HG02571 (cell line): Measurements from ENCODE around the gene PXT1.
"Not testable (repeated sequence)": the region's sequence is repeated elsewhere in the genome, so short reads cannot be mapped to it uniquely, and the experiment has no call there.

ENCODE experiments used
- ATAC-seq: cut with Tn5 transposase; IDR thresholded peaks from one replicate; pipeline ENCODE4 v1.9.1; 2021; ENCODE audit warnings: mild to moderate bottlenecking, moderate library complexity; ENCODE audit not compliant: unreplicated experiment

The PXT1 gene

DNA sequence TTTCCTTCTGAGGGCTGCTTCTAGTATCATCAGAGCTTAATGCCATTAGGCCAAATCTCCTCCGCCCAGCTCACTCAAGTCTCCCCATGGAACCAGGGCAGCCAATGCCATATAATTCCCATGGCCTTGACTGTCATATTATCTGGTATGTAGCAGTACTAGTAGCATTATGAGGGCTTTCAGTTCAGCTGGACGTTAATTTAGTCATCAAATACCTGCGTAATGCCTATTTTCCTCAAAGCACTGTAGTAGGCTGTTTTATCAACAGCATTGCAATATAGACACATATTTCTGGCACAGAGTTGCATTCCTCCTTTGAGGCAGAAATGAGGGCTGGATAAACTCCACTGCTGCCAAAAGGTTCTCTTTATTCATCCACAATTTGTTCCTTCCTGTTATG lies 1.8 kb upstream of the PXT1 start:
- no peak for ATAC-seq

DNA sequence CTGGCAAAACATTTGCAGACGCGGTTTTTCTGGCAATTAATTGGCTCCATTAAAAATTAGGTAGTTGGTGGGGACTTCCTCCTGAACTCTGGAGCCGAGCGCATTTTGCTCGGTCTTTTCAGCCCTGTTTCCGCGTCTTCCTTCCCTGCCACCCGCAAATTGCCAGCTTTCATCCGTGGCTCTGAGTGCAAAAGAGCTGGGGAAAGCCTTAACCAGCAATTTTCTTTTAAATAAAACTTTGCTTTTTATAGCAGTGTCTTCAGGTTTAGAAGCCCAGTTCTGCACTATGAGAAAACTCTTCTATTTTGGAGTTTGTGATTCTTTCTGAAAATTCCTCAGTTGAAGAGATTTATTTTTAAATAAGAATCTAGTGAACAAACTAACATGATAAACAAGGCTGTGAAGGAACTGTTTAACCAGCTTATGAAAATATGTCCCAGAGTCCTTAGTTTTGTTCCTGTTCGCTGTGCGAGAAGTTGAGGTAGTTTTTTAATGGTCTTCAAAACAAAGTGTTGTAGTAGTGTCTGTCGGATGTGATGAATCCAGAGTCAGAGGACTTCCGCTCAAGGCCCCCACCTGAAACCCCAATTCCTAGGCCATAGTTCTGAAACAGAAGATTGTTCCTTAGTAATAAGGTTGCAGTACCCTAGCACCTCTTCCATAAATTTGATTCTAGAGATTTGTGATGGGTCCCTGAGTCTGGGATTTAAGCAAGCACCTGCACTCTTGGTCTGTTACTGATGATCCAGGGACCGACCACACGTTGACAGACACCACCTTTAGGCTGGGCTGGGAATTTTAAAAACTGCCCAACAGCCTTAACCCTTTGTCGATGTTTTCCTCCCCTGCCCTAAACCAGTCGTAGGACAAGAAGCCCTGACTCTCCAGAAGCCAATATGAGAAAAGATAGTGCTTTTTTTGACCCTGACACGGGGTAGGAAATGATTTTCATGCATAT lies 1.1 kb upstream of the PXT1 start:
- no peak for ATAC-seq

DNA sequence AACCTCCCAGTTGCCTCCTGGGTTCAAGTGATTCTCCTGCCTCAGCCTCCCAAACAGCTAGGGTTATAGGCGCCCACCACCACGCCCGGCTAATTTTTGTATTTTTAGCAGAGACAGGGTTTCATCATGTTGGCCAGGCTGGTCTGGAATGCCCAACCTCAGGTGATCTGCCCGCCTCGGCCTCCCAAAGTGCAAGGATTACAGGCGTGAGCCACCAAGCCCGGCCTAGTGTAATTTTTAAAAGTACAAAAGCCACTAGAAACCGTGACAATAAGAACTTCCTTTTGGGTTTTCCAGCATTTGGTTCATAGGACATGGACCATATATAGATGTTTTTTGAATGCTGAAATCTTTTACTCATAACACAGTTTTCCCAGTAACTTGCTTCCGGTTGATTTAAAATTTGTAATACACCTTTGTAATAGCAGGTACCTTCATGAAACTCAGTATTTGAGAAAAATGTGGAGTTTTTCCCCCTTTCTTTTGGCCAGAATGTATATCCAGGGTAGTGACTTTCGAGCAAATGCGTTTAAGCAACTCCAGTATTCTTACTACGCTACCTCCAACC lies 467 bp downstream of the PXT1 start:
- ATAC-seq, result no peak

DNA sequence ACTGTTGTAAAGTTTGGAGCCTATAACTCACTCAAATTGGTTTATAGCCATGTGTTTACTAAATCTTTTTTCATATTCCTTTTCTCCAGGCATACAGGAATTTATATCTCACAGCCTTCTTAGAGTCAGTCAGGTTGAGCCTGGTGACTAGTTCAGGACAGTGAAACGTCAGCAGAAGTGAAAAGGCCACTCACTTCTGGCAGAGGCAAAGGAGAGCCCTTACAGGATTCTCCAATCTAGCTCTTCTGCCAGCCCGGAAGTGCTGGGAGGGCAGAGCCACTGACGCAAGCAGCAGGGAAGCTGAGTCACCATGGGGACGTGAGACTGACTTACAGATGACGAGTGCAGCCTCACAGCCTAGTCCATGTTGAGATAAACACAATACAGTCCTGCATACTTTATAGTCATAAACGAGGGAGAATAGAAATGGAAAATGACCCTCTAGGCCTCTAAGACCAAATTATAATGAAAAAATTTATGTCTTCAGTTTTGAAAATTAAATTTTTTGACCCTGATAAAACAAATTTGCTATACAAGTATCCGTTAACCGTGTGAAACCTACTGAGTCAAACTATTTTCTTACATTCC lies 1.3 kb downstream of the PXT1 start:
- ATAC-seq, result peak; percentile 67

DNA sequence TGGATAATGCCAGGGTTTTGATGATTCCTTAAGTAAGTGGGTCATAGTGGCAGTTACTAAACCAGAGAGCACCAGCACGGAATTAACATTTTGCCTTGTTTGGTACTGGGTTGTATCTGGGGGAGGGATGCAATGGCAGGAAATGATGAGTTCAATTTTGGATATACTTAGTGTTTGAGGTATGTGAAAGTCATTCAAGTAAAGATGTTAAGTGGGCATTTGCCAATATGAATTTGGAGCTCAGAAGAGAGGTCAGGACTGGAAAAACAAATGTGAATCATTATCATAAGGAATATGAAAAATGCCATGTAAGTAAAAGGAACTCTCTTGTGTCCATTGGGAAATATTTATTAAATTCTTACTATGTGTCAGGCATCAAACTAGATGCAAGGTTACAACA lies 6.2 kb downstream of the PXT1 start:
- ATAC-seq, result no peak

DNA sequence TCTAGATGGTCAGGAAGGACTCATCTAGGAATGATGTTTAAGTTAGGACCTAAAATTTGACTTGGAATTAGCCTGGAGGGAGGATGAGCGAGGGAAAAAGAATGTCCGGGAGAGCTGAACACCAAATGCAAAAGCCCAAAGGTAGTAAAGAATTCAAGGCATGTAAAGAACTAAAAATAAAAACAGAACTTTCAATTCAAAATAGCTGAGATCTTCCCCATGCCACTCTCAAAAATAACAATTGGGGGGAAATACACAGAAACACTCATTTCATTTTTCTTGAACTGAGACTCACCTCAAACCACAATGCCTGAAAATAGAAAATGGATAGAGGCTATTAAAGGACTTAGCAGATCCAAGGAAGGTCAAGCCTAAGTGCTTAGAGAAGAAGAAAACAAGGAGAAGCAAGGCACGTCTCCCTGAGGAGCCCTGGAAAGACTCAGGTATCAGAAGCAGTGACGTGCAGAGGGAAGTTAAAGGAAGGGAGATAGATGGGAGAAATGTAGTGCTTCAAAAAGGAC lies 10.4 kb downstream of the PXT1 start:
- no peak for ATAC-seq

DNA sequence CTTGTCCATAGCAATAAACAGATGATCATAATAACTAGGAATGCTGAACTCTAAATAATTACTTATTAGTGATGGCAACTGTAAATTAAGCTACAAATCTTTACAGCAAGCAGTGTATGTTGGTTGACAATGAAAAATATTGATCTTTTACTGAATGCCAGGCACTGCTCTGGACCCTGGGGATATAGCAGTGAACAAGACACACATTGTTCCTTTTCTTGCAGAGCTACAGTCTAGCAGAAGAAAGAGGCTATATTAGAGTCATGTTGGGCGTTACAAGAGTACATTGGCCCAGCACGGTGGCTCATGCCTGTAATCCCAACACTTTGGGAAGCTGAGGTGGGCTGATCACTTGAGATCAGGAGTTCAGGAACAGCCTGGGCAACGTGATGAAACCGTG lies 11.5 kb downstream of the PXT1 start:
- ATAC-seq, result no peak

DNA sequence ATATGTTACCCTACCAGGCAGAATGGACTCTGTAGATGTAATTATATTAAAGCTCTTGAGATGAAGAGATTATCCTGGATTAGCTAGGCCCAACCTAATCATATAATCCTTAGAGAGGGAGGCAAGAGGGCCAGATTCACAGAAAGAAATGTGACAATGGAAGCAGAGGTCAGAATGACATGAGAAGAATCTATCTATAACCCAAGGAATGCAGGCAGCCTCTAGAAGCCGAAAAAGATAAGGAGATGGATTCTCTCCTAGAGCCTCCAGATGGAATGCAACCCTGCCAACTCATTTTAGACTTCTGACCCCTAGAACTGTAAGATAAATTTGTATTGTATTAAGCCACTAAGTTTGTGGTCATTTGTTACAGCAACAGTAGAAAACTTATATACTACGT lies 12.3 kb downstream of the PXT1 start:
- ATAC-seq, result no peak

DNA sequence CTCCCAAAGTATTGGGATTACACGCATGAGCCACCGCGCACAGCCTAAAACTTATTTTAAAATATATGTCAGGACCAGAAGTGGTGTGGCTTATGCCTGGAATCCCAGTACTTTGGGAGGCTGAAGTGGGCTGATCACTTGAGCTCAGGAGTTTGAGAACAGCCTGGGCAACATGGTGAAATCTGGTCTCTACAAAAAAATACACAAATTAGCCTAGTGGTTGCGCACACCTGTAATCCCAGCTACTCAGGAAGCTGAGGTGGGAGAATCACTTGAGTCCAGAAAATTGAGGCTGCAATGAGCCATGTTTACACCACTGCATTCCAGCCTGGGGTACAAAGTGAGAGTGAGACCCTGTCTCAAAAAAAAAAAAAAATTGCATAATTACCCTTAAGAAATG lies 13.7 kb downstream of the PXT1 start:
- no peak for ATAC-seq

DNA sequence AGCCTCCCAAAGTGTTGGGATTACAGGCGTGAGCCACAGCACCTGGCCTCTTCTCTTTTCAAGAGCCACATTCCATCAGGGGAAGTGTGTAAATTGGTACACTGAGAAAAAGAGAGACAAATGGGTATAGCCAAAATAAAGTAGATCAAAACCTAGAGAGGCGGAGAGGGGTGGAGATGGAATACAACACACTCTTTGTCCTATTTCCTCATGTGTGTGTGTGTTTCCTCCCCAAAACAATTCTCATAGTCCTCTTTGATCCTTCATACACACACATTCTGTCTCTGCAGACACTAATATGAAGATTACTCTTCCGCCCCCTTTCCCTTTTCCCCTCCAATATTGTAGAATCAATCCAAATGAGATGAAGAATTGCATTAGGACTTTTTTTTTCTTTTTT lies 16.0 kb downstream of the PXT1 start:
- no peak for ATAC-seq

DNA sequence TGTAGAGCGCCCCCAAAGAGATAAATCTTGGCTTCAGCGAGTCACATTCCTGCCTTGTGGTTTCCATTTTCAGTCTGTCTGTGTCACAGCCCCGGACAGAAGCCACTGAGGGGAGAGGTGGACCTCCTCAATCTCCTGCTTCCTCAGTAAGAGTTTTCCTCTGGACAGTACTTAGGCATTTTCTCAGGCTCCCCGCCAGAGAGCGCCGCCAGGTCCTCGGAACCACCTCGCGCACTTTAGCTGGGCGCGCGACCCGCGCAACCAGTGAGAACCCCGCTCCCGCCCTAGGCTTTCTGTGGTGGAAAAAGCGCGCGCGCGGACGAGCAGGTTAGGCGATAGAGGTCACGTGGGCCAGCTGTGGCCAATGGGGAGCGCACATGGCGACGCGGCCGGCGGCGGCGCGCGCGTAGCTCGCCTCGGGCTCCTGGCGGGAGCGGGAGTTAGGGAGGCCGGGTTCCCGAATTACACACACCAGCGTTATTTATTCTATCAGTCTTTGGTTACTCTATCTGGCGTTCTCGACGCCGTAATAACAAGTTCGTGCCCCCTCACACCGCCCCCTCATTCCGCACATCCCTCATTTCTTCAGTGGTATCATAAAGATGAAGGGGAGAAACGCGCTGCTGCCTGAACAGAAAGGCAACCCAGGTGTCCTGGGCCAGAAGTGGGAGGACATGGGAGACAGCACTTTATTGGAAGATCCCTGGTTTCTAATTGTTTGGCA lies 19.4 kb downstream of the PXT1 start:
- peak; percentile 96 for ATAC-seq

DNA sequence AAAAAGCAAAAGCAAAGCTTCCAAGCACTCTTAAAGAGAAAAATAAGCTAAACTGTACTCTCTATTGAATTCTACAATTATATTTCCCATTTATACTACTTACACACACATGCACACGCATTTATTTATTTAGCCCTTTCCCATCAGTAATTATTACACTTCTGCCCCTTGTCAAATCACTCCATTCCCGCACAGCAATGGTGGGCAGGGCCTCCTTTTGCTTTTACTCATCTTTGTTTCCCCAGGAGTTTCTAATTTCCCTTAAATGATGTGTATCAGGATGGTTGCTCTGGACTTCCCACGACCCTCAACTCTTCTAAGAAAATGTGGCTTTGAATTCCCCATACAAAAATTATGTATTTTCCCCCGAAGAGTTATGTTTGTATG lies 19.9 kb downstream of the PXT1 start:
- ATAC-seq, result no peak

DNA sequence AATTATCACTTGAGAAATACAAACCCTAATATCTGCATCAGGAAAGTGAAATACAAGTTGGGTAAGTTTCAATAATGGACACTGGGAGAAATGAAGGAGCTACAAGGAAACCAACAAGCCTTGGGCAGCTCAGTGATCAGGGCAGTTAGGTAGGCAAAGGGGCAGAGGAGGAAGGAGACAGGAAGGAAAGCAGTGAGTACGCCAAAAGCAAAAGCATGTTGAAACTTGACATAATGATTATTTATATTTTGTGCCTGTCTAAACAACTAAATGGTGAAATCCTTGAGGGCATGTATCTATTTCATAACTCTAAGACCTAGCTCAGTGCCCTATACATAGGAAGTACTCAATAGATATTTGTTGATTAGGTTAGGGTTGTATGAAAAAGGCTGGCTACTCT lies 23.3 kb downstream of the PXT1 start:
- no peak for ATAC-seq

DNA sequence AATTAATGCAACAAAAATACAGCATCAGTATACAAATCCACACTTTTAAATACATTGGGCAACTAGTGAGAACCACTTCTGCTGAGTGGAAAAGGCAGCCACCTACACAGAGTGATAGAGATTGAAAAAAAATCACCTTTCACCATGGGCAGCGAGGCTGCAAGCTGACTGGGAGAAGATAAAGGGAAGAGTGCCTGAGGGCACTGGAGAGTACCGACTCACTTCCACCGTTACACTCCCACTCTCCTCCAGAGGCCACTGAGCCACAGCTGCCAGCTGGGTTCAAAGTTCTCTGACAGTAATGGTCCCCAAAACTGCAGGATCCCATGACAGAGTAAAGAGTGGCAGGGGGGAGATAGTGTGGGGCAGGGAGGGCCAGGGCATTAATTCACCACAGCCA lies 24.1 kb downstream of the PXT1 start:
- ATAC-seq, result no peak

DNA sequence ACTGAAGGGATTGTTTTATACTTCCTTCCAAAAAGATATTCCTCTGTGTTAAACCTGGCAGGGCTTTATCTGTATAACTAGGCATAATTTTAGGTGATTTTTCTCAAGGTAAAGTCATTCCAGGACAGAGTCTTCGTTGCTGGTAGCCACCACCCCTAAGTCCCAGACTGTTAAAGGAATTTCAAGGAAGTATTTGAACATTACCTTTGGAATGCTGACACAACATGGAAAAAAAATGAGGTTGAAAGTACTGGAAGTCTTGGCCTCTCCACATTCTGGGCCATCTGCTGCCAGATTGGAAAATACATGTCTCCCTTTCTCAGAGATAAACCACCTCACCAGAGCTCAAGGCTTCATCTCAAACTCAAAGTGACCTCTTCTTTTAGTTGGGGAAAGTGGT lies 28.2 kb downstream of the PXT1 start:
- ATAC-seq, result no peak

DNA sequence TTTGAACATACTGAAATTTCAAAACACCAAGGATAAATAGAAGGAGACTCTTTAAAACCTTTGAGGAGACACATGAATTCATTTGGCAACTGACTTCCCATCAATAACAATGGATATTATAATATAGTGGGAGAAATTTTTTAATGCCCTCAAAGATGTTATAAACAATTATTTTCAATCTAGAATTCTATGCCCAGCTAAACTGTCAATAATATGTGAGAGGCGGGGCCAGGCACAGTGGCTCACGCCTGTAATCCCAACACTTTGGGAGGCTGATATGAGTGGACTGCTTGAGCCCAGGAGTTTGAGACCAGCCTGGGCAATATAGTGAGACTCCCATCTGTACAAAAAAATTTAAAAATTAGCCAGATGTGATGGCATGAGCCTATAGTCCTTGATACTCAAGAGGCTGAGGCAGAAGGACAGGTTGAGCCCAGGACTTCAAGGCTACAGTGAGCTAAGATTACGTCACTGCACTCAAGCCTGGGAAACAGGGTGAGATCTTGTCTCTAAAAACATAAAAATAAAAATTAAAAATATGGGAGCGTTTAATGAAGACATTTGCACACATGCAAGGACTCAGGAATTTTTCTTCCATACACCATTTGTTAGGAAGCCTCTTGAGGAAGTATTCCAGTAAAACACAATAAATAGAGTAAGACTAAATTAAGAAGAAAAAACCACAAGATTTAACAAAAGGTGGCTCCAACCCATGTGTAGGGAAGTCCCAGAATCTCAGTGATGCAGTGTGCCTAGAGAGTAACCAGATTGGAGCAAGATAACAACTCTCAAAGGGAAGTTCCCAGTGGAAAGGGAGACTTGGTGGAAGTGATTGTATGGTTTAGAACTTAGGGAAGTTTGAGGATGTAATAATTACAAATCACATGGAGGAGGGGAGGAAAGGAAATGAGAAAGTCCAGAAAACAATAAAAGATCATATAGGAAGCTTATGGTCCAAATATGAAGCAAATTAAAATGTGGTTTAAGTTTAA lies 28.9 kb downstream of the PXT1 start:
- ATAC-seq, result no peak

DNA sequence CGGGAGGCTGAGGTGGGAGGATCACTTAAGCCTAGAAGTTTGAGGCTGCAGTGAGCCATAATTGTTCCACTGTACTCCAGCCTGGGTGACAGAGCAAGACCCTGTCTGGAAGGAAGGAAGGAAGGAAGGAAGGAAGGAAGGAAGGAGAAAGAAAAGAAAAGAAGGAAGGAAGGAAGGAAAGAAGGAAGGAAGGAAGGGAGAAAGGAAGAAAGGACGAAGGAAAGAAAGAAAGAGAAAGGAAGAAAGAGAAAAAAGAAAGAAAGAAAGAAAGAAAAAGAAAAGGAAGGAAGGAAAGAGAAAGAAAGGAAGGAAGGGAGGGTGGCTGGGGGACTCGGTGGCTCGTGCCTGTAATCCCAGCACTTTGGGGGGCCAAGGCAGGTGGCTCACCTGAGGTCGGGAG lies 32.9 kb downstream of the PXT1 start:
- ATAC-seq, result not testable (repeated sequence)

DNA sequence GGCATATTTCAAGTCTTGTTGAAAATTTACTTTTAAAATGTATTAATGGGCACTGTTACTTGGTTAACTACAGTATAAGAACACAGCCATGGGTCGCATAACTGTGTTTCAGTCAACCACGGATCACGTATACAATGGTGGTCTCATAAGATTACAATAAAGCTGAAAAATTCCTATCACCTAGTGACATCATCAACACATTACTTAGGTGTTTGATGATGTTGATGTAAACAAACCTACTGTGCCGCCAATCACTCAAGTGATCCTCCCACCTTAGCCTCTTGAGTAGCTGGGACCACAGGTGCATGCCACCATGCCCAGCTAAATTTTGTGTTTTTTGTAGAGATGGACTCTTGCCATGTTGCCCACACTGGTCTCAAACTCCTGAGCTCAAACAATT lies 38.5 kb downstream of the PXT1 start:
- no peak for ATAC-seq

DNA sequence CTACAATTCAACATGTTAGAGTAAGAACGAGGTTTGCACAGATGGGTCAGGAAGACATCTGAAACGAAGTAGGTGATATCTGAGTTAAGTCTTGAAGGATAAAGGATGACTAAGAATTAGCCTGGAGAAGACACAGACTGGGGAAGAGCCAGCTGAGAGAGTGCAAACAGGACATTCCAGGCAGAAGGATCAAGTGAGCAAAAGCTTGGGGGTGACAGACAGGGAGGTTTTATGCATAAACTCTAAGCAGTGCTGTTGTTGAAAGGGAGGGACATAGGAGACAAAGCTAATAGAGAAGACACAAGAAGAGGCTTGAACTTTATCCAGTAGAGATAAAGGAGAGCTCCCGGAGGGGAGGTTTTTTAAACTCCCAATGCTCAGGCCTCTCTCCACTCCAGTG lies 40.2 kb downstream of the PXT1 start:
- ATAC-seq, result no peak

DNA sequence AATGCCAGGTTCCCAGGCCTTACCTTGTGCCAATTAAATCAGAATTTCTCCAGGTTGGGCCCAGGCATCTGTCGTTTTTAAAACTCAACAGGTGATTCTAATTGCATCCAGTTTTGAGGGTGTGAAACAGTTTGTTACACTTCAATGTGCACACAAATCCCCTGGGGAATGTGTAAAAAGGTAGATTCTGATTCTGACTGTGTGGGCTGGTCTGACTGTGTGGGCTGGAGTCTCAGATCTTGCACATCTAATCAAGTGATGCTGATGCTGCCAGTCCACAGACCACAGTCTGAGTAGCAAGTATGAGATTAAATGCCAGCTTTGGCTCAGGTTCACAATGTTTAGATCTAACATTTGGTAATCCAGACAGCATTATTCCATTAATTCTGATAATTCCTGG lies 42.7 kb downstream of the PXT1 start:
- no peak for ATAC-seq
